Measurements from ENCODE around the gene XRCC2.
"Not testable (repeated sequence)": the region's sequence is repeated elsewhere in the genome, so short reads cannot be mapped to it uniquely, and the experiment has no call there.

Gene XRCC2

DNA sequence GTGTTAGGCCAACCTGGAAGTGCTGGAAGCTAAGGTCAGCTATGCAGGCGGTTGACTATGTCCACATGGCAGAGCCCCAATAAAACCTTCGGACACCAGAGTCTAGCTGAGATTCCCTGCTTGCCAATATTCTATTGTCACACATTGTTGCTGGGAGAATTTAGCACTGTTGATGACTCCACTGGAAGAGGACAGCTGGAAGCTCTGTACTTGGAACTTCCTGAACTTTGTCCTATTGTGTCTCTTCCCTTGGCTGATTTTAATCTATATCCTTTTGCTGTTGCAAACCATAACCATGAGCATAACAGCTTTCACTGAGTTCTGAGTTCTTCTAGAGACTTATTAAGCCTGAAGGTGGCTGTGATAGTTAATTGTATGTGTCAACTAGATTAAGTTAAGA lies 12.0 kb downstream of the XRCC2 start:
- no peak for DNase-seq (ENCODE audit: low read depth)

DNA sequence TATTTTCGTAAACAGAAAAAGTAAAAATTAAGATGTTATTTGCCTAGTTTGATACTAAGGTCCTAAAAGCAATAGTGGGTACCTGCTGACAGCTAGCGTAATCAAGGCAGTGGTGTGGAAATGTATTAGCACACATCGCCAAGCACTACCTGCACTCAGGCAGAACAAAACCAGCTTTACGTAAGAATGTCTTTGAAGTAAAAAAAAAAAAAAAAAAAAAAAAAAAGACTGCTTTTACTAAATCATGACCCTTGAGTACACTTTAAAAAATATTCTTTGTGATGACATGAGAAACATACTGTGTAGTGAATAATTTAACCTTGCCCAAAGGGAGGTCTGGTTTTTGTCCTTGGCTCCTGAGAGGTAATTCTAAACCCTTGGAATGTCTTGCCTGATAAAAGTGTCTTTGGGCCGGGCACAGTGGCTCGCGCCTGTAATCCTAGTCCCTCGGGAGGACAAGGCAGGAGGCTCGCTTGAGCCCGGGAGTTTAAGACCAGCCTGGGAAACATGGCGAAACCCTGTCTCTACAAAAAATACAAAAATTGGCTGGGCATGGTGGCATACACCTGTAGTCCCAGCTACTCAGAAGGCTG lies 12.7 kb downstream of the XRCC2 start:
- peak; percentile 31 for DNase-seq (ENCODE audit: low read depth)

DNA sequence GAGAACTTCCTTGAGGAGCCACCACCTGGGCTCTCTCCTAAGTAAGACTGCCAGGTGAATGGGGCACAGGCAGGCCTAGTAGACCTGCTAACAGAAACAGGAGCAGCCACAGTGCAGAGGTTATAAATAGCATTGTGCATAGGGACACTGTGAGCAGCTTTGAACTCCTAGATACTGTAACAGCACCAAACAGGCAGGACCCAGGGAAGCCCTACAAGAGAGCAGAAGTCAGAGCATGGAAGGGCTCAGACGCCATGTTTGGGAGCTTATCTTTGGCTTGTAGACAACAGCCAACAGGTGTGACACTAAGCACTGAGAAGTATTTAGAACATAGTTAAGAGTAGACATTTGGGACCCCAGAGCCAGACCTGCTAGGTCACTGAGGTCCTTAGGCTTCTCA lies 14.5 kb downstream of the XRCC2 start:
- no peak for DNase-seq (ENCODE audit: low read depth)

DNA sequence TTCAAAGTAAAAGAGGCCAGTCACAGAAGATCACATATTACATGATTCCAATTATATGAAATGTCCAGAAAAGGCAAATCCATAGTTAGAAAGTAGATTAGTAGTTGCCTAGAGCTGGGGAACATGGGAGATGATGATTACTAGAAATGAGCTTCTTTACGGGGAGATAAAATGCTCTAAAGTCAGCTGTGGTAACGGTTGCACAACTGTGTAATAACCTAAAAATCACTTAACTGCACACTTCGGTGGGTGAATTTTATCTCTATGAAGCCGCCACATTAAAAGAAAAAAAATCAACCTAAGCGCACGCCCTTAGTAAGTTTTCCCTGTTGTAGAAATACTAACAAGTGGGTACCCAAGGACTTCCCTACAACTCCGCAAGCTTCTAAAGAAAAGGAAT lies 15.9 kb downstream of the XRCC2 start:
- peak; percentile 18 for DNase-seq (ENCODE audit: low read depth)

DNA sequence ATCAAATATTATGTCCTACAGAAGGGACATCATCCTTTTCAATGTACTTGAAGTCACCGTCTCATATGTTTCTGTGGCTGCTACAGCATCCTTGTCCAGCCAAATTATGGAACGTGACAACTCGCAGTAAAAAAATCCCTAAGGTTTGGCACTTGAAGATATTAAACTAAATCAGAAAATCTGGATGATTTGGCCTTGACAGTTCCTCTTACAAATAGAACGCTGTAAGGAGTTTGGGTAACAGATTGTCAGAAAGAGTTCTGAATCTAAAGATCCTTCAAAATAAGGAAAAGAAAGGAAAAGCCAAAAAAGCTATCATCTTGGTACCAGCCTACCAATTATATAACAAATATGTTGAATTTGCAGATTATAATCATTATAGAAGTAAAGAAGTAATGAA lies 21.0 kb downstream of the XRCC2 start:
- DNase-seq (ENCODE audit: low read depth), result no peak

DNA sequence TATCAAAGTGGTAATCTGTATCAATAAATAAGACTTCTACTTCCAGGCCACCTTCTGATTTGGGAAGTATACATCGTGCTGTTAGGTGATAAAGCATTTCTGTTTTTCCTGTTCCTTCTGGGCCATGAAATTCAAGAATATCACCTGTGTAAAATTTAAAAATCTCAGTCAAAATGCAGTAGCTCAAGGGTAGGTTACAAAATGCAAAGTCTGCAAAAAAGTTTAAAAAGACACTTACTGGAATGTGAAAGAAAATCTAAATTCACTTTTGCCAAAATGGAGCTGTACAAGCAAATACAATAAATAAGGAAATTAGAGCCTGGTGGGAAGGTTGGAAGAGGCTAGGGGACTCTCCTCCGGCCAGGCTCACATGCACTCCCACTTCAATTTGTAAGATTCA lies 26.7 kb downstream of the XRCC2 start:
- DNase-seq (ENCODE audit: low read depth), result no peak

DNA sequence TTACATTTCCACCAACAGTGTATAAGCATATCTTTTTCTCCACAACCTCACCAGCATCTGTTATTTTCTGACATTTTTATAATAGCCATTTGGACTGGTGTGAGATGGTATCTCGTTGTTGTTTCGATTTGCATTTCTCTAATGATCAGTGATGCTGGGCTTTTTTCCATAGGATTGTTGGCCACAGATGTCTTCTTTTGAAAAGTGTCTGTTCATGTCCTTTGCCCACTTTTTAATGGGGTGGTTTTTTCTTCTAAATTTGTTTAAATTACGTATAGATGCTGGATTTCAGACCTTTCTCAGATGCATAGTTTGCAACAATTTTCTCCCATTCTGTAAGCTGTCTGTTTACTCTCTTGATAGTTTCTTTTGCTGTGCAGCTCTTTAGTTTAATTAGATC lies 28.9 kb downstream of the XRCC2 start:
- DNase-seq (ENCODE audit: low read depth), result no peak

DNA sequence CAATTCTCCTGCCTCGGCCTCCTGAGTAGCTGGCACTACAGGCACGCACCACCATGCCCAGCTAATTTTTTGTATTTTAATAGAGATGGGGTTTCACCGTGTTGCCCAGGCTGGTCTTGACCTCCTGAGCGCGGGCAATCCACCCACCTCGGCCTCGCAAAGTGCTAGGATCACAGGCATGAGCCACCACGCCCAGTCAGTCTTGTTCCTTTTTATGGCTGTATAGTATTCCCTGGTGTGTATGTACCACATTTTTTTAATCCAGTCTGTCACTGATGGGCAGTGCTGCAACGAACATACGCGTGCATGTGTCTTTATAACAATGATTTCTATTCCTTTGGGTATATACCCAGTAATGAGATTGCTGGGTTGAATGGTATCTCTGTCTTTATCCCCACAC lies 29.4 kb downstream of the XRCC2 start:
- DNase-seq (ENCODE audit: low read depth), result not testable (repeated sequence)

DNA sequence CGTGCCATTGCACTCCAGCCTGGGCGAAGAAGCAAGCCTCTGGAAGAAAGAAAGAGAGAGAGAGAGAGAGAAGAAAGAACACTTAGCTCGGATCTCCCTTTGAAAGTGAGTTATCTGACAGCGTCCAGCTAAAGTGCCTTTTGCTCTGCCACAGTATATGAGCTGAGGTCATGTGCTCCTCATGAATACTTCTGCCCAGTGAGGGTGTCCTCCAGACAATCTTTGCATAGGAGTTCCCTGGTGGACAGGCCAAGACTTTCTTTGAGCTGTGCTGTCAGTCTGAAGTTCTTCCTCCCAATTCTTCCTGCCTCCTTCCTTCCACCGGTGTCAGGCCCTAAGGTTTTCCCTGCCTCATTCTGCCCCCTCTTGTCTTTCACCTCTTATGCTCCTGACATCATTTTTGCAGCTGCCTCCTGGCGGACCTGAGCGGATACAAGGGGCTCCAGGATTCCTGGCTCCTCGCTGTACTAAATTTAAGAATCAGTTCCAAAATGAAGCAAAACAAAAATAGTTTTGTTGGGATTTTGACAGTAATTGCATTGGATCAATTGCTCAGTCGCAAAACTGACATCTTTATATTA lies 31.9 kb downstream of the XRCC2 start:
- DNase-seq (ENCODE audit: low read depth), result no peak

DNA sequence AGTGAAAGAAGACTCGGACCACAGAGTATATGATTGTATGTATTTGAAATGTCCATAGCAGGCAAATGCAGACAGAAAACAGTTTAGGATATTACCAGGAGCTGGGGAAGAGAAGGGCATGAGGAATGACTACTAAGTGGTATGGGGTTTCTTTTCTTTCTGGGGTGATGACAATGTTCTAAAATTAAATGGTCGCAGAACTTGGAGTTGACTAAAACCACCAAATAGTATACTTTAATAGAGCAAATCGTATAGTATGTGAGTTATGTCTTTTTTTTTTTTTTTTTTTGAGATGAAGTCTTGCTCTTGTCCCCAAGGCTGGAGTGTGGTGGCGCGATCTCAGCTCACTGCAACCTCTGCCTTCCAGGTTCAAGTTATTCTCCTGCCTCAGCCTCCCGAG lies 34.6 kb downstream of the XRCC2 start:
- DNase-seq (ENCODE audit: low read depth), result no peak

DNA sequence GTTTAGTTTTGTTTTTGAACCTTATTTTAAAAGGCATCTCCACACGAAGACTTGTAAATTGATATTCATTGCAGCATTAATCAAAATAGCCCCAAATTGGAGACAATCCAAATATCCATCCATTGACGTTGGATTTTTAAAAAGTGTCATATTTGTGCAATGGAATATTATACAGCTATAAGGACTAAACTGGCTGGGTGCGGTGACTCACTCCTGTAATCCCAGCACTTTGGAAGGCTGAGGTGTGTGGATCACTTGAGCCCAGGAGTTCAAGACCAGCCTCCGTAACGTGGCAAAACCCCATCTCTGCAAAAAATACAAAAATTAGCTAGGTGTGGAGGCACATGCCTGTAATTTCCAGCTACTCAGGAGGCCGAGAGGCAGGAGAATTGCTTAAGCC lies 35.1 kb downstream of the XRCC2 start:
- no peak for DNase-seq (ENCODE audit: low read depth)

DNA sequence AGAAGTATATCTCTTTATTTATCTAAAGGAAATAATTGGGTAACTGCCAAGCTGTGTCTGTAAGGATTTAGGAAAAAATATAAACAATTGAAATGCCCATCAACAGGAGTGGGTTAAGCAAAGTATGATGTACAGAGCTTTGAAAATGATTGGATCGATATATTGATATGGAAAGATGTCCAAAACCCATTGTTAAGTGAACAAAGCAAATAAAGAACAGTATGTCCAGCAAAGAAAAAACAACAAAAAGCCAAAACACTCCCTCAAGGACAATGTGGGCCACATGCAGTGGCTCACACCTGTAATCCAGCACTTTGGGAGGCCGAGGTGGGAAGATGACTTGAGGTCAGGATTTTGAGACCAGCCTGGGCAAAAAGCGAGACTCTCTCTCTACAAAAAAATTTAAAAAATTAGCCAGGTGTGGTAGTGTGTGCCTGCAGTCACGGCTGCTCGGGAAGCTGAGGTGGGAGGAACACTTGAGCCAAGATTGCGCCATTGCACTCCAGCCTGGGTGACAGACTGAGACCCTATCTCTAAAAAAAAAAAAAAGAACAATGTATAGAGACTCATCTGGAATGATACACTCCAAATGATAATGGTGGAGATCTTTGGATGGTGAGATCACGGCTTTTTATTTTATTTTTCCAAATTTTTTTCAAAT lies 37.9 kb downstream of the XRCC2 start:
- no peak for DNase-seq (ENCODE audit: low read depth)

DNA sequence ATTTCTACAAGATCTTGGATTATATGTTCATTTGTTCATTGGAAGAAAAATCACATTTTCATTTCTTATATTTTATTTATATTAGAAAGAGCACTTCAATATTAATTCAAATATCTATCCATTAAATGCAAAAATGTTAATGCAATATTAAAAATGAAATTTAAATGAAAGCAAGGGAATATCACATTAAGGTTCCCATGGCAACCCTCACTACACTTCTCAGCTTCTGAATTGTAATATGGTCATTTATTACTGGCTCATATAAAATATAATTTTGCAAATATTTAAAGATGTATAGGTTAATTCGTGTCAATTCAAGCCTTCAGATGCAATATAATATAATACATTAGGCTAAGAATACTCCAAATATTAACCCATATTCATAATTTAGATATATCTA lies 38.8 kb downstream of the XRCC2 start:
- DNase-seq (ENCODE audit: low read depth), result no peak

DNA sequence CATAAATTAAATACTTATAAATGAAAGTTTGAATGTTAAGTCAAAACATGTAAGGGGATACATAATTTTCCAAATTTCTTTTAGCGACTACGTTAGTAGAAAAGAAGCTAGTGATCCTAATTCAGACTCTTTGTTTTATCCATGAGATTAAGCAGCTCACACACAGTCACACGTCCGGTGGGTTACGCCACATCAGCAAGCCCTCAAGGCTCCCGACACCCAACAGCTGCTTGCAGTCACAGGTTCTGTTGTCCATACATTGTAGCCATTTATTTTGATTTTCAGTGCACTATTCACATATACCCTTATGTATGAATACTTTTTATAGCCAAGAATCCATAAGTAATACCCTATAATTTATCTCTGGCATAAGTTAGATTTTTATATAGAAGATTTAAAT lies 39.5 kb downstream of the XRCC2 start:
- DNase-seq (ENCODE audit: low read depth), result no peak

DNA sequence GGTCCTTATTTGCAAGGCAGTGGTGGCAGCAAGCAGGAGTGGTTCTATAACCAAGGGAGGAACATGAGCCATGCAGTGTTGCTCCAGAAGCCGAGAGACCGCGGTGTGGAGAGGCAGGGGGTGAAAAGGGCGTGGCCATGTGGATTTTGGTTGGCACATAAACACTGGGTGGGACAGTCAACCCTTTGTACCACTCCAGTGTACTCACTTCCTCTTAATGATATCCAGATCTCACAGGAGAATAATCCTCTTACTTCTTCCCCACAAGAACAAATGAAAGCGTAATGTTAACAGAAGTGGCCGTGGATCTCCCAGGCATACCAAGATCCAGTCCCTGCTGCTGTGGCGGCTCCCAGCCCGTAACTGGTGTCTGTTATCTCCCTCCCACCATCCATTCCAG lies 42.4 kb downstream of the XRCC2 start:
- DNase-seq (ENCODE audit: low read depth), result no peak

DNA sequence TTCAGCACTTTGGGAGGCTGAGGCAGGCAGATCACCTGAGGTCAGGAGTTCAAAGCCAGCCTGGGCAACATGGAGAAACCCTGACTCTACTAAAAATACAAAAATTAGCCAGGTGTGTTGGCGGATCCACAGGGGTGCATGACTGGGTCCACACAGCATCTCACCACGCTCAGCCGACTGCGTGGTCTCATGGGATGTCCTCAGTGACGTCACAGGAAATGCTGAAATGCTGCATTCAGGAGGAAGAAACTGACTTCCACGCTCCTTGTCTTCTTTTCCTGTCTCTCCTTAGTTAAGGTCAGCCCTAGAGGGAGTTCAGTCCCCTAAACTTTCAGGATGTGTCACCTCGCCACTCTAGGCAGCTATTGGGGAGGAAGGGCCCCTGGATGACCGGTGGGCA lies 42.9 kb downstream of the XRCC2 start:
- DNase-seq (ENCODE audit: low read depth), result no peak

DNA sequence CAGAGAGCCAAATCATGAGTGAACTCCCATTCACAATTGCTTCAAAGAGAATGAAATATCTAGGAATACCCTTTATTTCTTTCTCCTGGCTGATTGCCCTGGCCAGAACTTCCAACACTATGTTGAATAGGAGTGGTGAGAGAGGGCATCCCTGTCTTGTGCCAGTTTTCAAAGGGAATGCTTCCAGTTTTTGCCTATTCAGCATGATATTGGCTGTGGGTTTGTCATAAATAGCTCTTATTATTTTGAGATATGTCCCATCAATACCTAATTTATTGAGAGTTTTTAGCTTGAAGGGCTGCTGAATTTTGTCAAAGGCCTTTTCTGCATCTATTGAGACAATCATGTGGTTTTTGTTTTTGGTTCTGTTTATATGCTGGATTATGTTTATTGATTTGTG lies 47.2 kb downstream of the XRCC2 start:
- not testable (repeated sequence) for DNase-seq (ENCODE audit: low read depth)

DNA sequence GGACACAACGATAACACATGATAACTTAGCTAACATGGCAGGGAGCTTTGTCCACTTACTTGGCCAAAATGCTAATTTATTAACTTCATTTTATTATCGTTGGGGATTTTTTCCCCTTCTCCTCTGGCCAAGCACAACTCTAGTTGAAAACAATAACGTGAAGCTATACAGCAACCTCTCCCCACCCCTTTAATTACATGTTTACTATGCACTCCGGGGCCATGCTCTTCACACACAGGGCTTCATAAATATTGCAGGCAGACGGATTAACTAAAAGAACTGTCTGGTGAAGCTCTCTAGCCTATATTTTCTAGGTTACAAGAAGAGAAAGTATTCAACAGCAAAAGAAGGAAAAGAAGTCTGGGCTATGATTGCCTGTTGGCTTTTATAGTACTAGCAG lies 51.7 kb downstream of the XRCC2 start:
- DNase-seq (ENCODE audit: low read depth), result no peak

DNA sequence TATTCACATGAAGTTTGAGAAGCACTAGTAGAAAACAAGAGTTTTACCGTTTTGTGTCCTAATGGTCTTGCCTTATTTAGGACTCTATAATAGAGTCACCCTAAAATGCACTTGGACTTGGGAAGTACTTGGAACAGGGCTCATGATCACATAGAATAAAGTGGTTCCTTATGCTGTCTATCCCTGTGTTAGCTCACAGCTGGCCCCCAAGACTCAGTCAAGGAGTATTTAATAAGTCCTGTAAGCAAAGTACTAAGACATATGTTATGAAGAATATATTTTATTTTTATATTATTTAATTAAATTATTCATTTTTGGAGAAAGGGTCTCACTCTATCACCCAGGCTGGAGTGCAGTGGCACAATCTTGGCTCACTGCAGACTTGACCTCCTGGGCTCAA lies 54.5 kb downstream of the XRCC2 start:
- DNase-seq (ENCODE audit: low read depth), result no peak

DNA sequence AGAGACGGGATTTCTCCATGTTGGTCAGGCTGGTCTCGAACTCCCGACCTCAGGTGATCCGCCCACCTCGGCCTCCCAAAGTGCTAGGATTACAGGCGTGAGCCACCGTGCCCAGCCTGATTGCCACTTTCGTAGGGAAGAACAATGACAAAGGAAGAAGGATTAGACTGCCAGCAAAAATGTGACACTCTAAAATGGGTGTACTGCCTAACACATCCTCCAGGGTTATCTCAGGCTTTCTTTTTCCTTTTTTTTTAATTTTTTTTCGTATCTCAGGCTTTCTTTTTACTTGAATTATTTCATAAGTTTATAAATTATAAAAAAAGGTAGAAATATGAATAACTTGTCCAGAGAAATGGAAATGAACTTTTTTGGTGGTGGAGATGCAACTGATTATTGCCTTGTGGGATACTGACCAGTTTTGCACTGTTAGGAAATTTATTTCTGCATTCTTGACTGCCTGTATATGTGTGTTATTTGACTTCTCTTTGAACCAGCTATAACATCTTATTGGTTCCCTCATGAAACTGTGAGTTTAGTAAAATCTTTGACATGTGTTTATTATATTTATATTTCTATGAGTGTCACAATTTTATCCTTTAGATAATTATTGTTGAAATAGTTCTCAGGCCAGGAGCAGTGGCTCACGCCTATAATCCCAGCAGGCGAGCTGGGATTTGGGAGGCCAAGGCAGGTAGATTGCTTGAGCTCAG lies 56.8 kb downstream of the XRCC2 start:
- no peak for DNase-seq (ENCODE audit: low read depth)

DNA sequence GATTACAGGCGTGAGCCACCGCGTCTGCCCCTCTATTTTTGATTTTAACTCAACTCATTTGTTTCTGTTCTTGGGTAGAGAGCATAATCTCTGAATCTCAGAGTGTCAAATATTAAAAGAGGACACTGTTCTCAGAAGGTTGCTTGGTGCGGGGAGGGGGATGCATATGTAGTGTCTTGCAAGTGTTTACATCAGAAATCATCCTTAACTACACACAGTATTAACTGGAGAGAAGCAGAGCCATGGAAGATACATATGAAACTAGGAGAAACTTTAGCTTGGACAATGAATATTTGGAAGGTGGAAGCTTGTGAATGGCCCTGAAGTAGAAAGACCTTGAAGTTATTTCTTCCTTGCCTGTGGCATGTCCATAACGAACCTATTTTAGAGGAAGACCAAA lies 57.5 kb downstream of the XRCC2 start:
- no peak for DNase-seq (ENCODE audit: low read depth)

DNA sequence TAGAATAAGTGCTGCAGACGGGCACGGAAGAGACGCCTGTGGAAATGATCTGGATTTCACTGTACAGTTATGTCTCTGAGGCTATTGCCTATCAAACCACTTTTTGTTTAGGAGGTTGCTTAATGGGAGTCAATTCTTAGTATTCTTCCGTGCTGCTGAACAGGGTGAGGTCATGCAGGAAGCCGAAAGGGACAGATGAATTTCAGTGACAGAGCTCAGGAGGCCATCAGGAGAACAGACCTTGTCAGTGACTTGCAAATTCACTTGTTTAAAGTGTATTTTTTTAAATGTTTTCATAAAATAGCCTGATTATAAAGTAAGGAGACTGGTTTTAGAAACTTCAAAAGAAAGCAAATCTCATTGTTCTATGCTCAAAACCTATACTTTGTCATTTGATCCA lies 58.9 kb downstream of the XRCC2 start:
- no peak for DNase-seq (ENCODE audit: low read depth)

DNA sequence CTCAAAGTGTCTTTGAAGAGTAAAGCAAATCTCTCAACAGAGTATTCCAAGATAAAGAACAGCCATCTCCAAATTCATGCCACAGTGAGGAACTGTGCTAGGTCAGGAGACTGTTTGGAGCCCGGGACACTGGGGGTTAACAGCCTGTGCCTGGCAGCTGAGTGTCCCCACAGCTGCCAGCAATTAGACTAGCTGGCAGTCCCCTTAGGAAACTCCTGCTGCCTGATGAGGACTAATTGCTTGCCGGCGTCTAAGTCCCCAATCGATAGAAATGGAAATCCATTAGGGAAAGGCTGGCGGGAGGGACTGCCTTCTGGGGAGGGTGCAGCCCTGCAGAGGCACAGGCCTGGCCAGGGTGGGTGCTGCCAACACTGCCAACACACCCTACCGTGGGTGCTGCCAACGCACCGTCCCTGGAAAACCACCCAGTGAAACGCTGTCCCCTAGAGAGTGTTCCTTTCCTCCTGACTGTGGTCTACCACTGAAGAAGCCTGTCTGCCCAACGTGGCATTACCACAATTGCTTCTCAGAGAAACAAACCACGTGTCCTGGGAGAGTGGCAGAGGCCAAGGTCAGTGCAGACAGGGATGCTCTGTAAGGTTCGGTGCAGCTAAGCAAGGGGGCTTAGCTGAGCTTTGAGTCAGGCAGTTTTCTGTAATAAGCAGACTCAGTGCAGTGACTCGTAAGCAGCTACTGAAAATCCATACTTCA lies 60.8 kb downstream of the XRCC2 start:
- peak; percentile 34 for DNase-seq (ENCODE audit: low read depth)

Data from amniotic epithelial cell (primary cell).